Mesodermal cell (in vitro differentiated cells): ENCODE measurements around the gene SLC6A18.
"Not testable (repeated sequence)": the region's sequence is repeated elsewhere in the genome, so short reads cannot be mapped to it uniquely, and the experiment has no call there.

ENCODE experiments used
- H3K27ac ChIP-seq: 2 replicates; pipeline ENCODE4 v1.7.0; 2013; ENCODE audit warnings: mild to moderate bottlenecking, low read depth, low read length, moderate library complexity; ENCODE audit not compliant: severe bottlenecking
- H3K36me3 ChIP-seq: 2 replicates; pipeline ENCODE4 v1.7.1; 2013; ENCODE audit warnings: mild to moderate bottlenecking, low read length, moderate library complexity; ENCODE audit not compliant: control insufficient read depth, insufficient read depth
- H3K4me1 ChIP-seq: one replicate; pipeline ENCODE4 v1.7.1; 2013; ENCODE audit warnings: mild to moderate bottlenecking, low read length; ENCODE audit not compliant: insufficient read depth, control insufficient read depth, poor library complexity, severe bottlenecking
- H3K4me3 ChIP-seq: 2 replicates; pipeline ENCODE4 v1.7.0; 2013; ENCODE audit warnings: low read length, control low read depth, mild to moderate bottlenecking; ENCODE audit not compliant: insufficient read depth, poor library complexity, severe bottlenecking; ENCODE audit errors: extremely low read depth
- H3K9me3 ChIP-seq: 2 replicates; pipeline ENCODE4 v1.7.1; 2013; ENCODE audit warnings: mild to moderate bottlenecking, low read length, moderate library complexity; ENCODE audit not compliant: control insufficient read depth
- WGBS, 2 experiments: methylation state at CpG; one replicate each; pipeline ENCODE4 v1.1.5; 2013; ENCODE audit warnings: missing lambda C conversion rate in 2 of 2; ENCODE audit not compliant: insufficient coverage in 2 of 2; 5-methylcytosine and 5-hydroxymethylcytosine counted together

The SLC6A18 gene

GRCh38 chr5:1268666-1269065 lies 43.5 kb downstream of the SLC6A18 start:
- 86 to 93% methylated on average over 11 to 13 of the region's 13 CpGs for WGBS, 2 experiments

GRCh38 chr5:1270426-1270825 lies 45.2 kb downstream of the SLC6A18 start:
- 94 to 96% methylated on average over 22 of the region's 22 CpGs for WGBS, 2 experiments
- no peak overlapping the region for H3K4me3 ChIP-seq

More at GRCh38 chr5:1268666-1269065, 43.5 kb downstream of the SLC6A18 start:
- Histone ChIP-seq H3K4me1 (no peaks in the 10 kb centered on the region), H3K9me3 (no peaks in the 10 kb centered on the region), H3K4me3 (no peak overlapping the region), H3K27ac (no peak overlapping the region), H3K36me3 (no peaks in the 10 kb centered on the region)

GRCh38 chr5:1270933-1271914 lies 46.0 kb downstream of the SLC6A18 start:
- 94 to 96% methylated on average over 36 to 39 of the region's 39 CpGs for WGBS, 2 experiments

More at GRCh38 chr5:1270426-1270825, 45.2 kb downstream of the SLC6A18 start:
- no peaks in the 10 kb centered on the region for H3K9me3 ChIP-seq
- no peak overlapping the region for H3K27ac ChIP-seq
- H3K4me1 ChIP-seq: no peaks in the 10 kb centered on the region
- no peaks in the 10 kb centered on the region for H3K36me3 ChIP-seq

GRCh38 chr5:1272201-1272600 lies 47.0 kb downstream of the SLC6A18 start:
- Histone ChIP-seq H3K27ac (no peak overlapping the region), H3K36me3 (no peaks in the 10 kb centered on the region), H3K9me3 (no peaks in the 10 kb centered on the region), H3K4me1 (no peaks in the 10 kb centered on the region), H3K4me3 (no peak overlapping the region)
- WGBS, 2 experiments: 96 to 99% methylated on average over 10 to 16 of the region's 21 CpGs

More at GRCh38 chr5:1270933-1271914, 46.0 kb downstream of the SLC6A18 start:
- Histone ChIP-seq H3K4me3 (no peak overlapping the region), H3K4me1 (no peaks in the 10 kb centered on the region), H3K27ac (no peak overlapping the region), H3K36me3 (no peaks in the 10 kb centered on the region), H3K9me3 (no peaks in the 10 kb centered on the region)

- H3K4me3 ChIP-seq: no peak overlapping the region
Observed at GRCh38 chr5:1273745-1274144, 48.6 kb downstream of the SLC6A18 start.

GRCh38 chr5:1274471-1274870 lies 49.3 kb downstream of the SLC6A18 start:
- no peak overlapping the region for H3K4me3 ChIP-seq
- no peaks in the 10 kb centered on the region for H3K36me3 ChIP-seq
- no peak overlapping the region for H3K27ac ChIP-seq
- WGBS, 2 experiments: 94 to 95% methylated on average over 13 to 15 of the region's 16 CpGs
- no peaks in the 10 kb centered on the region for H3K9me3 ChIP-seq
- no peaks in the 10 kb centered on the region for H3K4me1 ChIP-seq

More at GRCh38 chr5:1273745-1274144, 48.6 kb downstream of the SLC6A18 start:
- Histone ChIP-seq H3K27ac (no peak overlapping the region), H3K9me3 (no peaks in the 10 kb centered on the region), H3K36me3 (no peaks in the 10 kb centered on the region), H3K4me1 (no peaks in the 10 kb centered on the region)
- 96% methylated on average over 16 to 17 of the region's 20 CpGs for WGBS, 2 experiments

- not testable (repeated sequence) for H3K4me1 ChIP-seq, H3K36me3 ChIP-seq, H3K9me3 ChIP-seq, H3K27ac ChIP-seq, H3K4me3 ChIP-seq
- WGBS, 2 experiments: 82 to 88% methylated on average over 7 to 9 of the region's 10 CpGs
Observed at GRCh38 chr5:1275397-1276391, 50.5 kb downstream of the SLC6A18 start.

- H3K27ac ChIP-seq: no peak overlapping the region
- H3K4me3 ChIP-seq: no peak overlapping the region
- no peaks in the 10 kb centered on the region for H3K4me1 ChIP-seq
- no peaks in the 10 kb centered on the region for H3K36me3 ChIP-seq
- 92 to 95% methylated on average over 16 to 17 of the region's 20 CpGs for WGBS, 2 experiments
- H3K9me3 ChIP-seq: no peaks in the 10 kb centered on the region
Observed at GRCh38 chr5:1276930-1277329, 51.7 kb downstream of the SLC6A18 start.

GRCh38 chr5:1277331-1277730 lies 52.1 kb downstream of the SLC6A18 start:
- WGBS, 2 experiments: 93 to 94% methylated on average over 14 to 17 of the region's 21 CpGs
- Histone ChIP-seq H3K4me3 (no peak overlapping the region), H3K36me3 (no peaks in the 10 kb centered on the region), H3K27ac (no peak overlapping the region), H3K4me1 (no peaks in the 10 kb centered on the region), H3K9me3 (no peaks in the 10 kb centered on the region)

GRCh38 chr5:1277781-1278180 lies 52.6 kb downstream of the SLC6A18 start:
- no peaks in the 10 kb centered on the region for H3K9me3 ChIP-seq
- no peak overlapping the region for H3K27ac ChIP-seq
- no peaks in the 10 kb centered on the region for H3K4me1 ChIP-seq
- WGBS, 2 experiments: 96% methylated on average over 5 to 9 of the region's 10 CpGs
- no peaks in the 10 kb centered on the region for H3K36me3 ChIP-seq
- no peak overlapping the region for H3K4me3 ChIP-seq
